HepG2 (cell line): ENCODE results near the gene TTLL1. TPM values are rescaled to one million over a fixed set of nuclear protein-coding genes. Genes with fewer than 3 reads are reported as not detected.
A peak's percentile ranks its signal among the peaks of the same experiment; 100 is the strongest.

ENCODE experiments used
- ATAC-seq: fragments of 200-7000 bp; cut with Tn5 transposase; 3 replicates; pipeline ENCODE4 v1.9.1; 2020; ENCODE audit warnings: mild to moderate bottlenecking, moderate library complexity
- BruUV-seq: library from RNA; stranded (reverse); fragments of 400-500 nt; replicated peaks from 2 replicates; lab custom pipeline; 2021; lab: Mats Ljungman, UMichigan
- CTCF ChIA-PET: fragments of 300-600 bp; formaldehyde crosslinking; extraction: SDS; loops from one replicate; lab custom pipeline; 2021; ENCODE audit warnings: low total read pairs, inconsistent platforms, low intra/inter-chr PET ratio; lab: Yijun Ruan, JAX
- POLR2A ChIA-PET: fragments of 350-600 bp; sonication (Branson Sonifier 250); formaldehyde crosslinking; loops from one replicate; lab custom pipeline; 2020; ENCODE audit warnings: antibody characterized with exemption, inconsistent platforms; lab: Yijun Ruan, JAX
- DNase-seq: peaks from one replicate; pipeline ENCODE4 v3.0.0-alpha.2; 2015; ENCODE audit warnings: low spot score
- FAIRE-seq: peaks from 3 replicates; lab custom pipeline; 2011; peaks lifted over from hg19 to GRCh38; lab: Jason Lieb, UNC
- H2AFZ ChIP-seq: one replicate; pipeline ENCODE4 v1.6.1; 2011; ENCODE audit warnings: low read length, inconsistent platforms
- H3K27ac ChIP-seq: fragments of 300-600 bp; 3 replicates; pipeline ENCODE4 v1.8.0; 2011; ENCODE audit warnings: mixed run types, mild to moderate bottlenecking, mixed read lengths, low read length, inconsistent platforms; ENCODE audit not compliant: insufficient read depth; ENCODE audit errors: extremely low read length
- H3K27me3 ChIP-seq, 2 experiments: fragments of 200-600 bp in 1 of 2; 2 replicates in 1 of 2; 3 replicates in 1 of 2; pipeline versions ENCODE4 v1.6.0 to v1.8.0; 2011; ENCODE audit warnings: low read length in 2 of 2, mild to moderate bottlenecking in 2 of 2, moderate library complexity in 2 of 2, inconsistent platforms in 1 of 2; ENCODE audit not compliant: insufficient read depth in 2 of 2, control insufficient read depth in 1 of 2
- H3K36me3 ChIP-seq, 2 experiments: fragments of 200-600 bp in 1 of 2; replicated peaks in 1 of 2; 2 replicates in 1 of 2; 3 replicates in 1 of 2; pipeline versions ENCODE4 v1.5.1 to v1.8.0; 2011; ENCODE audit warnings: low read length in 2 of 2, inconsistent platforms in 1 of 2; ENCODE audit not compliant: insufficient read depth in 2 of 2, control insufficient read depth in 1 of 2
- H3K4me1 ChIP-seq: 2 replicates; pipeline ENCODE4 v1.5.1; 2012; ENCODE audit warnings: low read length, inconsistent platforms; ENCODE audit not compliant: insufficient read depth
- H3K4me2 ChIP-seq: 2 replicates; pipeline ENCODE4 v1.6.0; 2011; ENCODE audit warnings: low read depth, low read length, inconsistent platforms
- H3K4me3 ChIP-seq, 3 experiments: fragments of 200-600 bp in 1 of 3; sonication (generic), shearing (Covaris generic) in 1 of 3; replicated peaks in 1 of 3; 2 replicates each; pipeline ENCODE4 v1.5.1; 2011 to 2016; ENCODE audit warnings: low read length in 3 of 3, inconsistent platforms in 2 of 3, low read depth in 2 of 3, mild to moderate bottlenecking in 2 of 3, control low read depth in 1 of 3, mixed read lengths in 1 of 3; ENCODE audit not compliant: insufficient read depth in 1 of 3
- H3K79me2 ChIP-seq: one replicate; pipeline ENCODE4 v1.6.1; 2011; ENCODE audit warnings: low read length, inconsistent platforms; ENCODE audit not compliant: insufficient read depth
- H3K9ac ChIP-seq: 2 replicates; pipeline ENCODE4 v1.6.0; 2011; ENCODE audit warnings: mild to moderate bottlenecking, low read depth, low read length, inconsistent platforms; ENCODE audit not compliant: insufficient read depth
- H3K9me3 ChIP-seq: 2 replicates; pipeline ENCODE4 v1.5.1; 2012; ENCODE audit warnings: mild to moderate bottlenecking, low read length
- H4K20me1 ChIP-seq: 2 replicates; pipeline ENCODE4 v1.6.0; 2011; ENCODE audit warnings: inconsistent platforms, mild to moderate bottlenecking, low read length, moderate library complexity; ENCODE audit not compliant: insufficient read depth
- AGO1 ChIP-seq: fragments of 200-400 bp; formaldehyde crosslinking; IDR thresholded peaks from 2 replicates; pipeline ENCODE4 v1.6.1; 2017; ENCODE audit warnings: mild to moderate bottlenecking, low read depth, low read length, moderate library complexity; ENCODE audit not compliant: poor library complexity, severe bottlenecking
- FOXP1 ChIP-seq, 2 experiments: fragments of 450-650 bp in 1 of 2; IDR thresholded peaks; 2 replicates each; pipeline ENCODE4 v1.6.1; 2017 to 2018; ENCODE audit warnings: antibody characterized with exemption in 1 of 2
- IKZF1 ChIP-seq: fragments of 450-650 bp; IDR thresholded peaks from 2 replicates; pipeline ENCODE4 v1.7.1; 2016
- ISX ChIP-seq: sonication (generic); formaldehyde crosslinking; conservative IDR thresholded peaks from 2 replicates; pipeline ENCODE4 v1.5.0; 2020; ENCODE audit warnings: missing genetic modification reagents
- KDM6A ChIP-seq: IDR thresholded peaks from 2 replicates; pipeline ENCODE4 v1.6.1; 2016; ENCODE audit warnings: low read depth
- KLF6 ChIP-seq: IDR thresholded peaks from 2 replicates; pipeline ENCODE4 v1.8.0; 2016; ENCODE audit warnings: missing biosample characterization, missing genetic modification reagents
- MTF2 ChIP-seq: sonication (generic); formaldehyde crosslinking; IDR thresholded peaks from 2 replicates; pipeline ENCODE4 v1.5.0; 2020; ENCODE audit warnings: missing genetic modification reagents, borderline replicate concordance
- MXD3 ChIP-seq: IDR thresholded peaks from 2 replicates; pipeline ENCODE4 v1.6.1; 2016; ENCODE audit warnings: mild to moderate bottlenecking, missing biosample characterization, missing genetic modification reagents
- SSRP1 ChIP-seq: IDR thresholded peaks from 2 replicates; pipeline ENCODE4 v1.6.1; 2016; ENCODE audit warnings: control low read depth
- SYNCRIP ChIP-seq: fragments of 200-400 bp; formaldehyde crosslinking; IDR thresholded peaks from 2 replicates; pipeline ENCODE4 v1.6.1; 2018; ENCODE audit warnings: mild to moderate bottlenecking, low read depth, low read length; ENCODE audit not compliant: insufficient read depth
- TARDBP ChIP-seq: sonication (generic); formaldehyde crosslinking; IDR thresholded peaks from 2 replicates; pipeline ENCODE4 v1.8.0; 2022; ENCODE audit warnings: mild to moderate bottlenecking, missing genetic modification reagents
- U2AF2 ChIP-seq: fragments of 200-400 bp; formaldehyde crosslinking; IDR thresholded peaks from 2 replicates; pipeline ENCODE4 v1.6.1; 2017; ENCODE audit warnings: low read depth, mild to moderate bottlenecking, low read length
- ZFP1 ChIP-seq: IDR thresholded peaks from 2 replicates; pipeline ENCODE4 v1.6.1; 2016
- ZMYM3 ChIP-seq: sonication (generic); formaldehyde crosslinking; IDR thresholded peaks from 2 replicates; pipeline ENCODE4 v1.5.1; 2020; ENCODE audit warnings: mild to moderate bottlenecking, missing genetic modification reagents
- ZNF160 ChIP-seq: sonication (generic); formaldehyde crosslinking; IDR thresholded peaks from 2 replicates; pipeline ENCODE4 v1.8.0; 2022; ENCODE audit warnings: mild to moderate bottlenecking, inconsistent platforms, missing genetic modification reagents
- ZNF629 ChIP-seq: sonication (generic); formaldehyde crosslinking; conservative IDR thresholded peaks from 2 replicates; pipeline ENCODE4 v1.5.0; 2020; ENCODE audit warnings: missing genetic modification reagents
- ZNF816 ChIP-seq: sonication (generic); formaldehyde crosslinking; IDR thresholded peaks from 2 replicates; pipeline ENCODE4 v1.8.0; 2022; ENCODE audit warnings: missing genetic modification reagents, mild to moderate bottlenecking, borderline replicate concordance
- ZSCAN12 ChIP-seq: sonication (generic); formaldehyde crosslinking; IDR thresholded peaks from 2 replicates; pipeline ENCODE4 v1.9.0; 2021; ENCODE audit warnings: mild to moderate bottlenecking, missing genetic modification reagents
- ZSCAN31 ChIP-seq: sonication (generic); formaldehyde crosslinking; IDR thresholded peaks from 2 replicates; pipeline ENCODE4 v1.5.0; 2020; ENCODE audit warnings: low read depth, mild to moderate bottlenecking, missing genetic modification reagents
- WGBS: methylation state at CpG from one replicate; pipeline ENCODE4 v1.1.6; 2017; ENCODE audit warnings: low lambda C conversion rate; 5-methylcytosine and 5-hydroxymethylcytosine counted together
- in situ Hi-C: cut with HindIII; loops from 2 replicates; pipeline ENCODE4 v1.10.0; 2017; ENCODE audit warnings: low pct_unique_long_range_greater_than_20kb; ENCODE audit not compliant: extremely low pct_ligation_motif_present
- intact Hi-C: fragments of 100-400 bp; cut with micrococcal nuclease; formaldehyde crosslinking; loops from one replicate; pipeline ENCODE4 v1.10.0; 2022; ENCODE audit not compliant: unreplicated experiment
- polyA plus RNA-seq, 8 experiments: library from polyadenylated mRNA; depleted of rRNA in 3 of 8; stranded (reverse) in 7 of 8; unstranded in 1 of 8; fragments of >200 nt; fragmentation: Illumina TruSeq in 4 of 8; extraction: Trizol in 4 of 8; gene quantifications; 2 replicates each; pipeline versions ENCODE4 v1.2.1 to v1.2.3, GENCODE V29; 2011 to 2016; ENCODE audit warnings: low read depth in 4 of 8, missing spikeins in 1 of 8, mixed read lengths in 1 of 8; ENCODE audit not compliant: insufficient read depth in 1 of 8
- total RNA-seq, 5 experiments: library from RNA; depleted of rRNA; stranded (reverse); fragments of >200 nt; fragmentation: Illumina TruSeq; extraction: Trizol; gene quantifications; 2 replicates each; pipeline ENCODE4 v1.2.3, GENCODE V29; 2016; ENCODE audit warnings: low read depth in 1 of 5

Gene TTLL1
- total and polyA plus RNA-seq, 2 of the 13 experiments (the other 11 are each of a cell fraction or from before 2014, with no cell fraction given): 1.6 to 5.3 TPM

GRCh38 chr22:43012390-43012789 lies 76.8 kb downstream of the TTLL1 start:
- no peaks in the 10 kb centered on the region; a peak in 1 of 5 replicates for H3K36me3 ChIP-seq
- no peaks in the 10 kb centered on the region; a peak in 1 of 5 replicates for H3K27me3 ChIP-seq
- no peak overlapping the region for H3K27ac ChIP-seq
- in situ Hi-C loops (no loop called here), intact Hi-C loops (no loop called here)
- TF ChIP-seq TARDBP (CRISPR knock-in tag): no peak
- no peak for TF ChIP-seq KDM6A (CRISPR knock-in tag)
- no peak for TF ChIP-seq ZSCAN31 (CRISPR knock-in tag)
- no peak for TF ChIP-seq MXD3 (CRISPR knock-in tag)
- no peak for TF ChIP-seq FOXP1 (IDR thresholded peaks at IDR 0.05)
- no peak for TF ChIP-seq FOXP1 (CRISPR knock-in tag; IDR thresholded peaks at IDR 0.05)
- TF ChIP-seq ZNF629 (CRISPR knock-in tag): no peak
- TF ChIP-seq KLF6: no peak
- TF ChIP-seq ISX (CRISPR knock-in tag): no peak
- TF ChIP-seq SSRP1 (CRISPR knock-in tag): no peak
- no peak for TF ChIP-seq ZFP1
- TF ChIP-seq ZMYM3: no peak
- no peak for TF ChIP-seq U2AF2
- no peak for TF ChIP-seq SYNCRIP
- no peak for TF ChIP-seq AGO1
- TF ChIP-seq ZNF816 (CRISPR knock-in tag): no peak
- TF ChIP-seq ZNF160 (CRISPR knock-in tag): no peak
- TF ChIP-seq MTF2: no peak
- TF ChIP-seq IKZF1: no peak
- no peak for TF ChIP-seq ZSCAN12 (CRISPR knock-in tag)
- 78% methylated on average over 6 of the region's 6 CpGs for WGBS
- H3K9me3 ChIP-seq: no peaks in the 10 kb centered on the region
- no peak for FAIRE-seq
- ATAC-seq: no peak
- peaks cover 72% of the 10 kb centered on the region for H3K79me2 ChIP-seq
- H3K9ac ChIP-seq: no peak overlapping the region
- peaks cover 79% of the 10 kb centered on the region for H3K4me1 ChIP-seq
- H3K4me2 ChIP-seq: 0 out of 2 replicates have a peak overlapping the region, but pooled peaks have one; percentile 3
- POLR2A ChIA-PET: interaction anchor here (8.7 kb wide), 1 partner anchor 17 kb away, joined by 185 read pairs; no protein-coding TSS in a partner anchor
- BruUV-seq: no TSS peak
- no peak overlapping the region for H3K4me3 ChIP-seq
- CTCF ChIA-PET: no interaction called here
- no peak for DNase-seq
- no peak overlapping the region for H2AFZ ChIP-seq
- H4K20me1 ChIP-seq: peaks cover 33% of the 10 kb centered on the region
